ENCODE measurements around the gene ERG.
A peak's percentile ranks its signal among the peaks of the same experiment; 100 is the strongest.

The ERG gene

DNA sequence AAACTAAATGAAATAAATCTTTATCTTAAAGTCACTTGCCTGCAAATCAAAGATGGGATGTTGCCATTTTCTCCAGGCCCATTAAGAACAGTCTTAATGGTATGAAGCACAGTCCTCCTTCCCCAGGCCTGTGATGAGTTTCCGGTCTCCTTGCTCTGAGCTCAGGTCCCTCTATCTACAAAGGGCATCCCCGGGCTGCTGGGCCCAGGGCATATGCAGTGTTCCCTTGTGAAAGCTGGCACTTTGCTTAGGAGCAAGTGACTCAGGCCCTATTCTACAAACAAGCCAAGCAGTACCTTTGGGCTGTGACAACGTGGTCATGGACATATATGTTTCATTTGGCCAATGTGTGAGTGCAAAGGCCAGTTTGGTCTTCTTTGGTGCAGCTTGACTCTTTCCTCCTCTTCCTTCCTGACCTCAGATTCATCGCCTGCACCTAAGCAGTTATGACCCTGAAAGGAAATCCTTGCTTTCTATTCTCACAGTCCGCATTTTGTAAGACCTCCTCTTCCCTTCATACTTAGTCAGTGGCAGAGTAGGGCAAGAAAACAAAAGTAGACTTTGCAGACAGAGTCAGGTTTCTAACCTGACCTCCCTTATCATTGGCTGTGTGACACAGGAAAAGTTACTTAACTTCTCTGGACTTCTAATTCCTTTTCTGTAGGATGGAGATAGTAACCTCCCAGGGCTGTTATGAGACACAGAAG lies 109.5 kb downstream of the ERG start:
- DNase-seq (ENCODE audit: low spot score) = no peak

DNA sequence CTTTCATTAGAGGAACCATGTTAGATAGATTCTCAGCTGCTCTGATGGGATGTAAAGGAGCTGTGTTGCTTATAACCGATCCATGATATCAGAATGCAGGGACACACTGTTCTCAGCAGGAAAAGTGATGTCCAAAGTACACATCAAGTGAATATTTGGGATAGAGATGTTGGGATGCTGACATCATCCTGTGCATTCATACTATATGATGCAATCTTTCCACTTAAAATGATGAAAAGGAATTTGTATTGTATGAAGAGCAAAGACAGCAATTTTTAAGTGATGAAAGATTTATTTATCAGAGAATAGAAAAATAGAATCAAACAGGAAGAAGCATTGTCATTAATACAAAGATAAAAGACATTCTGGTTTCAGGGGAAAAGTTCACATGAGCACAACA lies 110.1 kb downstream of the ERG start:
- no peak for DNase-seq (ENCODE audit: low spot score)

DNA sequence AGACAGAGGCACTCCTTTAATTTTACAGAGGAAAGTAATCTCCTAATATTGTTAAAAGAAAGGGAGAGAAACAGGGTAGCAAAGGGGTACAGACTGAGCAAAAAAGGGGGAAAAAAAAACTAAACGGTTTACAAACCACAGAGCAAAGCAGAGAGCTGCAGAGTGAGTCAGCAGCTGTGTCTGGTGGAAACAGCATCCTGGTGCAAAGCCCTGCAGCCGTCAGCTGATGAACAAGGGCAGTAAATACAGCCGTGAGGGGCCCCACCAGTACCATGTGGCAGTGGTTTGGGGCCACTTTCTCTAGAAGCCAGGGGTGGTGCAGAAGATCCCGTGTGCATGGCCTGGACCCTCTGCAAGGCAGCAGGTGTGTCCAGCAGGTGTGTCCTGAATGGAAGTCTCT lies 111.3 kb downstream of the ERG start:
- DNase-seq (ENCODE audit: low spot score) = no peak

DNA sequence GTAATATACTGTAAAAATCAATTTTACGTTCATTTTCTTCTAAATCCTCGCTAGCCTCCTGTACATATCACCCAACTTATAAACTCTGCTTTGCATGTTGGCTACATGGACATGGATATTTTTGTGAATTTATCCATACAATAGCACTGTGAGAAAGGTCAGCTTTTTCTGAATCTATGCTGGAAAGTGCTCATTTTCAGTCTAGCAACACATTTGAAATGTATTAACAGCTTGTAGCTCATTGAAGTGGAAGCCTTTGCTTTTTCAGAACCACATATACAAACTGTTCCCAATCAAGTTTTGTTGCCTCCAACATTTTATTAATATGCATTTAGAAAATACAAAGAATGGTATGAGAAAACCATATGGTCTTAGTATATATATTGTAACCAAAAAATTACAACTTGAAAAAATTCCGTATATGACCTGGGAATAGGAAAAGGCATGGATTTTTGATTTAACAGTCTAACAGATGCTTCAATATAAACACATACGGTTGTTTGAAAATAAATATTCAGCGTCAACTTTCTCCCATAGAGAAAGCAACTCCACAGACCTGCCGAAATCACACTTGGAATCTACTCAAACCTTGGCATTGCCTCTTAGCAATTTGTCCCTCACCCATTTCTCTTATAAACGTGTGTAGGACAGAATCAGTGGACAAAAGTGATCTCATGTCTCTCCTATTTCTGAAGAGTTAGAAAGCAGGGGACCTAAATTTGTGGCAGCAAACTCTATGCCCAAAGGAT lies 112.7 kb downstream of the ERG start:
- no peak for DNase-seq (ENCODE audit: low spot score)

DNA sequence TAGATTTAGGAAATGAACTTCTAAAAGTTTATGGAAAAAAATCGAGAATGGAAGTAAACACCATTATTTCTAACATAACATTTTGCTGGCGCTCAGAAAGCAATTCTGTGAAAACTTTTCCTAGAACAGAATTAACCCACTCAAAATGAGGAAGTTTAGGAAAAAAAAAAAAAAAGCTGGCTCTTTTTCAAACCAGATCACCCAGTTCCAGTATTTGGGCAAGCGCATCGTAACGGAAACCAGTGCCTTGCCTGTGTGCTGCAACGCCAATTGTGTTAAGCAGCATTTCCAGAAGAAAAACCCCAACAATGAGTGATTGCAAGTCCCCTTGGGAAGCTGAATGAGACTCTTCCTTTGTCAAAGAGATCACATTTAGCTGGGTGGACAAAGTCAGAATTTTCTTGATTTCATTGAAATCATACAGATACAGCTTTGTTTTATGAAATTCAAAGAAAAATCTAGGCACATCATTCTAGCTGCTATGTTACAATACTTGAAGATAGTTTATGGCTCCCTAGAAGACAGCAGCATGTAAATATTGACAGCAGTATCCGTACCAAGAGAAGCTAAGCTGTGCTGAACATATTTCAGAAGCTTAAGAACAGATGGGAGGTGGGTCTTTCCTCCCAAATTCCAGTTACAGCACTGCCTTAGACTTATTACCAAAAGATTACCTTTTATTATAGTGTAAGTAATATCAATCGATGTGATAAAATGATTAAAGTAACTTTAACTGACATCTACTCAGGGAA lies 113.4 kb downstream of the ERG start:
- DNase-seq (ENCODE audit: low spot score) = no peak

DNA sequence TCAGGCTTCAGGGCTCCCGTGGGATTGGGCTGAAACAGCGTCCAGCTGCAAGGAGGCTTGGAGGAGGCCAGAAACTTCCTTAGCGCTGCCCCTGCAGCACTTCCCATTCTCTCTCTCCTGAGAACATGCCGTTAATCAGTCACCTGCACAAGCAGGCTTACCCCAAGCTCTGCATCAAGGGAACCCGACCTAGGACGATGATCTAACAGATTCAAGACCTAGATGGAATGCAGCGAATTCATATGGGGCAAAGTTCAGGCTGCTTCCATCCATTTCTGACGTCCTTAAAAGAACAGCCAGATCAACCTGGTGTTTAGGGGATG lies 114.1 kb downstream of the ERG start:
- no peak for DNase-seq (ENCODE audit: low spot score)

DNA sequence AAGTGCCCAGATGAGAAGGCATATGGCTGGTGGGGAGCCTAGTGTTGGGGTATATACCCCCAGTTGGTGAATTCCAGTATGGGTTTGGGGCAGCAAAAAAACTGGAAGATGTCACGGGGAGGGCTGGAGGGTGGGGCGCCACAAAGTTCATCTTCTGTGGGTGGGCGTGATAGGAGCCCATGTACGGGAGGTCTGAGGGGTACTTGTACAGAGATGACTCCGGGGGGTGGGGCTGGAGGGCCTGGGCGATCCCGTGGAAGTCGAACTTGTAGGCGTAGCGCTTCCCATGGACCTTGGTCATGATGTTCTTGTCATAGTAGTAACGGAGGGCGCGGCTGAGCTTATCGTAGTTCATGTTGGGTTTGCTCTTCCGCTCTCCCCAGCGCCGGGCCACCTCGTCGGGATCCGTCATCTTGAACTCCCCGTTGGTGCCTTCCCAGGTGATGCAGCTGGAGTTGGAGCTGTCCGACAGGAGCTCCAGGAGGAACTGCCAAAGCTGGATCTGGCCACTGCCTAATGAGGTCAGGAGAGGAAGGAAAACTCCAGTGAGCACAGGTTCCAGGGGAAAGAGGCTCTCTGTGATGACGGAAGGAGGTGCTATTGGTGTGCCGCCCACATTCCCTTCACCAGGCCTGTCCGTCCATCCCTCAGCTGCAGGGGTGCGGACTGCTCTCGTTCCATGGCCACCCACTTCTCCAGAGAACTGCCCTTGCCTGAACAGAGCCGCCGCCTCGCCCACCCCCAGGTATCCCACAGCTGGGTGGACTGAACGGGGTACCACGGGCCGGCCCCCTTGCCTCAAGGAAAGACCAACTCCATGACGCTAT lies 114.7 kb downstream of the ERG start:
- DNase-seq (ENCODE audit: low spot score) = no peak

DNA sequence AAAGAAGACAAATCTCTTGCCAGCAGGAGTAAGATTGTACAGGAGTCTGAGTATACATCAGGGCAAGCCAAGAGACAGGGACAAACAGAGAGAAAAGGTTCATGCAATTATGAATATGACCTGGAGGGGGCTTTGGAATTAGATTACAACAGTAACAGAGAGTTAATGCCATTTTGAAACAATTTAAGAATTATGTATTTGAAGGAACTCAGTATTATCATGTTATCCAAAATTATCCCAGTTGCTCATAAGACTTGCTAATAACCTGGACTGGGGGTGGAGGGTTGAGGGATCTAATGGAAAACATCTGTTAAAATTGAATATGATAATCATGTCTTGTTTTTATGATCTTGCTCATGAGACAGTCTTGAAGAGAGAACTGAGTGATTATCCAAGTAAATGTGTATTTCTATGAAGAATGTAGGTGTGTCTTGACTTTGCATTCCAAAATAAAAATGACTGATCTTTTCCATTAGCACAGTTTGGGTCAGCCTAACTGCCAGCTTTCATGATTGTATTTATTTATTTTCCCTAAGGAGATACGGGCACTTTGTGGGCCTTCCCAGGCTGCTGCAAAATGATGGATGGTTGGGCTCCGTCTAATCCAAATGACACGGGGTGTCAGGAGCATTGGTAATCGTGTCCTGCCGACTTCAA lies 117.7 kb downstream of the ERG start:
- DNase-seq (ENCODE audit: low spot score) = peak; percentile 18

DNA sequence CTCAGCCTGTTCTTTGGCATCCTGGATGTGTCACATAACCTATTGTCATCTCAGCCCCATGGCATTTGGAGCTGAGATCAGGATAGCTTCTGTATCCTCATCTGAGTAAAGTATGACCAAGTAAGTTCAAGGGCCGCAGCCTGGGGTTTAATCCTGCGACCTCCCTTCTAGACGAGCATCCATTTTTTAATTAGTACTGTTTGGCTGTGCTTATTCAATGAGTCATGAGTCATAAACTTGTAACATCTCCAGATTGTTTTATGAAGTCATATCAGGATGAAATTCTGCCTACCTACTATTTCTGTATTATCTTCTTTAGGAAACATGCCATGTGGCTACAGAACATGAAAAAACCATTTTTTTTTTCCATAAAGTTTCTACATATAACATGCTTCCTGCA lies 119.1 kb downstream of the ERG start:
- DNase-seq (ENCODE audit: low spot score) = no peak

DNA sequence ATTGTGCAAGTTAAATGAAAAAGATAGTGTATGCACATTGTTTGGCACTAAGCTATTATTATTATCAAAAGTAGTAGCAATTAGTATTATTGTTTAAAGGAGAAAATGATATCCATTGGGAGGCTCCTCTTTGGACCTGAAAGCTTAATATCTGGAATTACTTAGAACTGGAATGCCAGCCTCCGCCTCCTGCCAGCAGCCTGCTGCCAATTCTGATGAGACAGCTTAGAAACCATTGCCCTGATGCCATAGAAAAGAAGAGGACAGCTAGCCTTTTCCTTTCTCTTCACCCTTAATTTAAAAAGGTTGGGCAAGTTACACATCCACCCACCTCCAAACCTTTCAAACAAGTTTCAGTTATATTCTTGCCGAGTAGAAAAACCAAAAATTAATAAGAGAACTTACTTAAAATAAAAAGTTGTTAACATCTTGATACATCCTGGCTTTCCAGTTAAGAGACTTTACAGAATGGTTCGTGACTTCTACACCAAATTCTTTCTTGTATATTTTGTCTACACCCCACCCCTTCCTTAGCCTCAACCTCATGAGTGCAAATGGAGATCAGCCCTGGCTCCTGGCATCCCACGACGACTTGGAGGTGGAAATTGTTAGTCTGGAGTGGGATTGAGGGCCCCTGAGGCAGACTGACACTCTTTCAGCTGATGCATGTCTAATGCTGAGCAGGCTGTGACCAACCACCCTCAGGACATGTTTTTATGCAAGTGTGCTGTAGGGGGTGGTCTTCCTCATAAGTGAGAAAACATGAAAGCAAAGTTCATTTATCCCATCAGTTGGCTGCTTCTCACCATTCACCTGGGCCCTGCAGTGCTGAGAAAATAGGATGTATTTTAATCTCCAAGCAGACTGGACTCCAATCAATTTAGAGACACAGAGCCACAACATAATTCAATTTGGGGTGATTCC lies 120.8 kb downstream of the ERG start:
- DNase-seq (ENCODE audit: low spot score) = no peak

DNA sequence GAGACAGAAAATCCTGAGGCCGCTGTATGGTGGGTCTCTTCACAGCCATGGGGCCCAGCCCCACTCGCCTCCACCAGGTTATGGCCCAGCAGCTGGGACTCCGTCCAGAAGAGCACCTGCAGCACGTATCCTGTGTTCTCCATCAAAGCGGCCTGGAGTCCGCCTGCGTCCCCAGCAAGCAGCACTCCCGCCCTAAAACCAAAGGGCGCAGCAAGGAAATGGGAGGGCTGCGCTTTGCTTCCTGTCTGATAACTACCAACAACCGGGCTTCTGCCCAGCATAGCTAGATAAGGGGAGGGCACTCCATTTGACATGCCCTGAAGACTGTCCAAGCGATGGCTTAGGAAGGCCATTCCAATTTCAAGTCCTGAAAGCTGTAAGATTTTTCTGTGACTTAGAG lies 121.6 kb downstream of the ERG start:
- DNase-seq (ENCODE audit: low spot score) = no peak

DNA sequence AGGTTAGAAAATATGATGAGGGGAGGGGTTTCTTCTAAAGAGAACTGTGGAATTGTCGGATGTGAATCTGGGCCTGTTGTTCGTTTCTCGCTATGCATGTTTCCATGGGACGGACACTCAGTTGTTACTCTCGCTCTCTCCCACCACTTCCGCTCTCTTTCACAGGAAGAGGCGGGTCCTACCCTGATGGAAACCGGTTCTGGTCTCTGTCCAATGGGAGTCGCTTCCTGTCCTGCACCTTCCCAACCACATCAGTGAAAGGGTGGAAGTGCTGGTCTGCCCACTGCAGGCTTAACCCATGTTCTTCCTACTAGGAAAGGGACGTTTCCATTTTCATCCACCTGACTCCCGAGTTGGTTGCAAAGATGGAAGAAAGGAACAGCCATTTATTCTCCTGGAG lies 122.0 kb downstream of the ERG start:
- DNase-seq (ENCODE audit: low spot score) = no peak

DNA sequence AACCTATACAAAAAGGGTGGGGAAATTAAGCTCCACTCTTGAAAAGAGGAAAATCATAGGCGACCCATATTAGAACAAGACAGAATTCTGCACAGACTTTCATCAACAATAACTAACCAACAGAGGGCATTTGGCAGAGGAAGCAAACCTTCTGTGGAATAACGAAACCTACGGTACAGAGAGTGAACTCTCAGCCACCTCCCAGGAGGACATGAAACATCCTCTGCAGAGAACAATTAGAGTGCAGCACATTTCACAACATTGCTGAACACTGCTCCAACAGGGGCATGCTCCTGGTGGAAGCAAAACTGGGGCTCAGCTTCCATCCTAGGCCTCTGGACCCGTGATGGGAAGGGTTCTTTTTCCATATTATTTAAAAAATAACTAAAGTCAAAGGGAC lies 130.6 kb downstream of the ERG start:
- no peak for DNase-seq (ENCODE audit: low spot score)

DNA sequence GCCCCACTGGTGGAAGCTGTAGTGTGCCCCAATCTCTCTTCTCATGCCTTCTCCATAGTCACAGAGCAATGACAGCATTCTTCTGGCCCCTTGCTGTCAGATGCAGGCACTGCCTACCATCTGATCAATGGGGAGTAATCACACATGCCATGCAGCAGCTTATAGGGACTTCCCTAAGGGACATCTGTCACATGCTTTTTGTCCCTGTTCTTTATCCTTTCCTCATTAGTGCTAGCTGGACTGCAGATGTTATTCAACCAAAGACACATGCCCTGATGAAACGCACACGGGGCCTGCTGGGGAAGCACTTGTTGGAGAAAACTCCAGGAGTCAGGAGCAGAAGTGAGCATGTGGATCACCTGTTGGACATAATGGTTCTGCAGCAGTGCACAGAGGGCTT lies 132.8 kb downstream of the ERG start:
- DNase-seq (ENCODE audit: low spot score) = no peak

DNA sequence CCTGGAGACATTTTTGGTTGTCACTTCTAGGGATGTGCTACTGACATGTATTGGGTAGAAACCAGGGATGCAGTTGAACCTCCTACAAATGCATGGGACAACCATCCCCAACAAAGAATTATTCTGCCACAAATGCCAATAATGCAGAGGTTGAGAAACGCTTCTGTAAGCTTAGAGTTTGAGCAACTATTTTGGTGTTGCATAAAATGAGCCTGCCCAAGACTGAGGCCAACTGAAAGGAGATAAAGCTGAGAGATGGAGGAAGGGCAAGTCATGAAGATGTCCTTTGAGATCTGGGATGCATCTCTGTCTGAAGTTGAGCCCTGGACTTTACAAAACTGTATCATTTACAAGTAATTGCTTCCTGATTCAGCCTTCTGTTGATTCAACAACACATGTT lies 134.6 kb downstream of the ERG start:
- DNase-seq (ENCODE audit: low spot score) = no peak

DNA sequence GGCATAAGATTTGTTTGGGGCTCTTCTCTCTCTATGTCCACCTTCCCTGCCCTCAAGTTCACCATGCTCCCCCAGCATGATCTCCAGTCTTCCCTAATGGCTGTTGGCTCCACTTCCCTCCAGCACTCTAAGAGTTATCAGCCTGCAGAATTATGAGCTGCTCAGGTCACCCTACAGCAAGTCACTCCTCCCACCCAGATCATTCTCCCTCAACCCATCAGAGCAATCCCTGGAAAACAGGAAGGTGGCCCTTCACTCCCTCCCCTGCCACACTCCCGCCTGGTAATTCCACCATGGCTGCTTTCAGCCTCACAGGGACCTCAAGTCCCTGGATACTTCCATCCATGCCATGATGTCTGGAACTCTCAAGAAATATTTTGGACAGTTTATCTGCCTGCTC lies 137.0 kb downstream of the ERG start:
- no peak for DNase-seq (ENCODE audit: low spot score)

DNA sequence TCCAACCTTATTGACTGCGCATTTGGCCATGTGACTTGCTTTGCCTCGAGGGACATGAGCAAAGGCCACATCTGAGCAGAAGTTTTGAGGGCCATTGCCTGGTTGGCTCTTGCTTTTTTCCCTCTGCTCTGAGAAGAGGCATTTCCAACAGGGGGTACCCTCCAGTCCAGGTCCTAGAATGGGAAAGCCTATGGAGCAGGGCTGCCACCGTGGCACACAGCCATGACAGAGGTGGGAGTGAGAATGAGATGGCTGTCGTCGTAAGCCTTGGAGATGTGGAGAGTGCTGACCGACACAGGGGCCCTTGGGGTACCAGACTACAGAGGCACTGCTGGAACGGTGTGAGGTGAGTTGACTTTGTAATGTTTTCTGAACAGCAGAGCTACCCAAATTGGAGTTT lies 138.4 kb downstream of the ERG start:
- no peak for DNase-seq (ENCODE audit: low spot score)

DNA sequence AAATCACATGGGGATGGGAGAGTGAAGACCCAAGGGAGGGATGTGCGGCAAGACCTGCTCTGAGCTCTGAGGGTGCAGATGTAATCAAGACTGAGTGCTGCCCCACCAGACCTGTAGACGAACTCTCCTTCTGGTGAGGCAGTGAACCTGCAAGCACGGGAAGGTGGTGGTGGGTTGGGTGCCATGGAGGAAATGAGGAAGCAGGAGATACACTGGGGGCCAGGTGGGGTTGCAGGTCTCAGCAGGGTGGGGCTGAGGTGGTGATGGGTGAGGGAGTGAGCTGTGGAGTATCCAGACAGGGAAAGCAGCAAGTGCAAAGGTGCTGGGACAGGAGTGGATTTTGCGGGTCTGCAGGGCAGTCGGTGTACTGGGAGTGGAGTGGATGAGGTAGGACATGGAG lies 139.2 kb downstream of the ERG start:
- DNase-seq (ENCODE audit: low spot score) = no peak

DNA sequence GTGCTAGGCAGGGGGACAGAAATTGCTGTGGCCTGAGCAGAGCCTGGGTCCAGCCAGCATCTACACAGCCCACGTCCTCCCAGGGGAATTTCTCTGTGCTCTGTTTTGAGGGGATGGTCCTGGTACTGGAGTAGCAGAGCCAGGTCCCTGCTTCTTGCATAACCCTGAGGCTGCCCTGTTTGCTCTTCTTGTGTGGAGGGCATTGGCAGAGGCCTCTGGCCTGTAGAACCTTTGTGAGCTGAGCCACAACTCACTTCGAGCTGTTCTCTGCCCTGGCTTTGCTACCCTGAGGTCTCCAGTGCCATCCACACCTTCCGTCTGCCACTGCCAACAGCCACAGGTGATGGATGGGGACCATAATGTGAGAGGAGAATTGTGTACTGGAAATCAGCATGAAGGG lies 139.6 kb downstream of the ERG start:
- DNase-seq (ENCODE audit: low spot score) = no peak

DNA sequence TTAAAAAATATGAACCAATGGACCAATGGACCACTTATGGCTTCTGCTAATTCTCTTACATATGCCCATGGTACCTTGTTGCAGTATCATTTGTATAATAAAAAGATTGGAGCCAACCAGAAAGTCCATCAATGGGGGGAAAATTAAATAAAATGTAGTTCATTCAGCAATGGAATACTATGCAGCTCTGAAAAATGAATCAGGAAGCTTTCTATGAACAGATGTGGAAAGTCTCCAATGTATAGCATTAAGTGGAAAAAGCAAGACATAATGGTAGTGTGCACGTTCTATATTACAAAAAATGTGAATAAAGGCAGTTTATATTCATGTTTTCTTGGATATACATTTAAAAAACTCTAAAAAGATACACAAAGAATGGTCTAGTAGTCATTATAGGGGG lies 140.2 kb downstream of the ERG start:
- no peak for DNase-seq (ENCODE audit: low spot score)

All from AG08396 (cell line).